Astrocyte (in vitro differentiated cells and primary cell): Measurements from ENCODE around the gene PARN.

Experiments
- CTCF ChIP-seq: IDR thresholded peaks from 2 replicates; pipeline ENCODE4 v1.5.1; 2011; ENCODE audit warnings: low read depth, mild to moderate bottlenecking, inconsistent platforms, low read length, moderate library complexity; ENCODE audit not compliant: insufficient read depth
- EZH2 ChIP-seq: IDR thresholded peaks from 2 replicates; pipeline ENCODE4 v1.6.1; 2012; ENCODE audit warnings: mild to moderate bottlenecking, low read length, inconsistent platforms; ENCODE audit not compliant: insufficient read depth

GRCh38 chr16:14495213-14496046, 134.6 kb downstream of the PARN start:
- no peak for TF ChIP-seq CTCF
- TF ChIP-seq EZH2: no peak
